Mucosa of gallbladder (tissue), 1 donor: ENCODE data around the gene PLSCR2. TPM values are rescaled to one million over a fixed set of nuclear protein-coding genes. Genes with fewer than 3 reads are reported as not detected.
"Not testable (repeated sequence)": the region's sequence is repeated elsewhere in the genome, so short reads cannot be mapped to it uniquely, and the experiment has no call there.

Experiments used
- DNase-seq: peaks from one replicate; pipeline ENCODE4 v3.0.0-alpha.2; 2020; ENCODE audit warnings: low spot score
- total RNA-seq: library from RNA; stranded (reverse); gene quantifications from one replicate; pipeline ENCODE4 v1.2.1, GENCODE V29; 2021
- donor health status: DM: no; HTN: no; CAD: no.

PLSCR2 gene
- total RNA-seq, 1 donor from 2014 or later = 0.35 TPM

DNA sequence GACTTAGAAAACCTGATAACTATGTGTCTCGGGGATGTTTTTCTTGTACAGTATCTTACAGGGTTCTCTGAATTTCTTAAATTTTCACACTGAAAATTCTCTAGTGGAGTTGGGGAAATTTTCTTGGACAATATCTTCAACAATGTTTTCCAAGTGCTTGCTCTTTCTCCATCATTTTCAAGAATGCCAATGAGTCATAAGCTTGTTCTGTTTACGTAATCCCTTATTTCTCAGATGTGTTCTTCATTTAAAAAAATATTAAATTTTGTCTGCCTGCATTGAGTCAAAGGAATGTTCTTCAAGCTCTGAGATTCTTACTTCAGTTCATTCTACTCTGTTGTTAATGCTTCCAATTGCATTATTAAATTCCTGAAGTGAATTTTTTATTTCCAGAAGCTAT lies 21.9 kb upstream of the PLSCR2 start:
- DNase-seq = no peak

DNA sequence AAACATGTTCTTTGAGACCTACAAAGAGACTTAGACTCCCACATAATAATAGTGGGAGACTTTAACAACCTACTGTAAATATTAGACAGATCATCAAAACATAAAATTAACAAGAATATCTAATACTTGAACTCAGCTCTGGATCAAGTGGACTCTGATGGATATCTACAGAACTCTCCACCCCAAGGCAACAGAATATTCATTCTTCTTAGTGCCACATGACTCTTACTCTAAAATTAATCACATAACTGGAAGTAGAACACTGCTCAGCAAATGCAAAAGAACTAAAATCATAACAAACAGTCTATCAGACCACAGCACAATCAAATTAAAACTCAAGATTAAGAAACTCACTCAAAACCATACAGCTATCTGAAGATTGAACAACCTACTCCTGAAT lies 15.9 kb upstream of the PLSCR2 start:
- DNase-seq = no peak

DNA sequence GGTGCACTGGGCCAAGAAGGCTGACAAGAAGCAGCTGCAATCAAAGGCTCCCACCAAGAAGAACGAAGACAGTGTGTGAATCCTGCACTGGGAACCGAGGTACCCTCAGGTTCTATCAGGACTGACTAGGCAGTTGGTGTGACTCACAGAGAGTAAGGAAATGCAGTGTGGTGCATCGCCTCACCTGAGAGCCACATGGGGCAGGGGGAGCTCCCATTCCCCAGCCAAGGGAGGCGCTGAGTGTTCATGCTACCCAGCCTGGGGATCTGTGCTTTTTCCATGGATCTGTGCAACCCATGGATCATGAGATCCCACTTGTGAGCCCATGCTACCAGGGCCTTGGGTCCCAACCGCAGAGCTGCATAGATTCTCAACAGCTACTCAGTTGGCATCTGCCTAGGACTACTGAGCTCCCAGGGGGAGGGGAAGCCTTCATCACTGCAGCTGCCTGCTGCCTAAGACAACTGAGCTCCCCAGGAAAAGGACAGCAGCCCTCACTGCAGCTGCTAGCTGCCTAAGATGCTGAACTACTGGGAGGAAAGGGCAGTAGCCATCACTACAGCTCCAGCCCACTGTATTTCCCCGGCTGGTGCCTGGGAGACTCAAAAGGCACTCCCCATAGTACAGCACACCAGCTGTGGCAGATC lies 6.9 kb upstream of the PLSCR2 start:
- DNase-seq = no peak

DNA sequence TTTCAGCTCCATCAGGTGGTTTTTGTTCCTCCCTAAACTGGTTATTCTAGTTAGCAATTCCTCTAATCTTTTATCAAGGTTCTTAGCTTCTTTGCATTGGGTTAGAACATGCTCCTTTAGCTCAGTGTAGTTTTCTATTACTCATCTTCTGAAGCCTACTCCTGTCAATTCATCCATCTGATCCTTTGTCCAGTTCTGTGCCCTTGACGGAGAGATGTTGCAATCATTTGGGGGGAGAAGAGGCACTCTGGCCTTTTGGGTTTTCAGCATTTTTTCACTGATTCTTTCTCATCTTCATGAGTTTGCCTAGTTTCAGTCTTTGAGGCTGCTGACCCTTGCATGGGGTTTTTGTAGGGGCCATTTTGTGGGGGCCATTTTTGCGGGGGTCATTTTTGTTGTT lies 5.6 kb upstream of the PLSCR2 start:
- not testable (repeated sequence) for DNase-seq

DNA sequence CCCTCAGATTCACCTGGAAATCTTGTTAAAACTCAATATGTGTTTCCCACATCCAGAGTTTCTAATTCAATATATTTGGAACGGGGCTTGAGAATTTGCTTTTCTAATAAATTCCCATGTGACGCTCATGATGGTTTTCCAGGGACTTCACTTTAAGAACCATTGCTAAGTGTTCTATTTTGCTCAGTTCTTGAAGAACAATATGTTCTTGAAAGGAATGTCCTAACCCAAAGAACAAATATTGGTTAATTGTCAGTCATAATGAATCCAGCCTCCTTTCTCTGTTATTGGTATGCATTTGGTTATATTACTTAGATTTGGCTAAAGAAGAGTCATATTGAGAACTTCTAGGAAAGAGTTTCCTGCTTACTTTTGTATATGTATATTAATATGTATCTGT lies 4.4 kb upstream of the PLSCR2 start:
- DNase-seq = no peak

DNA sequence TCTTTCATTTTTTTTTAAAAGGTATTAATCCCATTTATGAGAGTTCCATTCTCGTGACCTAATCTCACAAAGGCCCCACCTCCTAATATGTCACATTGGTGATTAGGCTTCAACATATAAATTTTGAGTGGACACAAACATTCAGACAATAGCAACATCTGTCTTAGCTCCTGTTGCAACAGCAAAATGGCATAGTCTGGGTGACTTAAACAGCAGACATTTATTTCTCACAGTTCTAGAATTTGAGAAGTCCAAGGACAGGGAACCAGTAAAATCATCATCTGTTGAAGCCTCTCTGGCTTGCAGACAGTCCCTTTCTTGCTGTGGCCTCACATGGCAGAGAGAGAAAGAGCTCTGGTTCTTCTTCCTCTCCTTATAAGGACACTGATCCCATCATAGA lies 3.2 kb upstream of the PLSCR2 start:
- DNase-seq = no peak

DNA sequence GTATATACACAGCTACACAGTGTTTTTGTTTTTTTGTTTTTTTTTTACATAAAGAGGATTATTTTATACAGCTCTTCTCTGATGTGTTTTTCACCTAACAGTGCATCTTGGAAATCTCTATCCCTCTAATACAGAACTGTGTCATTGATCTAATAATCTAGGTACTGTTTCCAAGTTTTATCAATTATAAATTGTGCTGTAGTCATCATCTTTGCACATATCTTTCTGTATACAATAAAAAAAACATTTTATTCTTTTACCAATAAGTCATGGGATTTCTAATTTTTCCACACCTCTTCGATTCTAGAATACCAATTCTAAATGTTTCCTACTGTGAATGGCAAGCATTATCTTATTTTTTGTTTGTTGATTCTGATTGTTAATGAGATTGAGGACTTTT lies 1.7 kb upstream of the PLSCR2 start:
- no peak for DNase-seq

DNA sequence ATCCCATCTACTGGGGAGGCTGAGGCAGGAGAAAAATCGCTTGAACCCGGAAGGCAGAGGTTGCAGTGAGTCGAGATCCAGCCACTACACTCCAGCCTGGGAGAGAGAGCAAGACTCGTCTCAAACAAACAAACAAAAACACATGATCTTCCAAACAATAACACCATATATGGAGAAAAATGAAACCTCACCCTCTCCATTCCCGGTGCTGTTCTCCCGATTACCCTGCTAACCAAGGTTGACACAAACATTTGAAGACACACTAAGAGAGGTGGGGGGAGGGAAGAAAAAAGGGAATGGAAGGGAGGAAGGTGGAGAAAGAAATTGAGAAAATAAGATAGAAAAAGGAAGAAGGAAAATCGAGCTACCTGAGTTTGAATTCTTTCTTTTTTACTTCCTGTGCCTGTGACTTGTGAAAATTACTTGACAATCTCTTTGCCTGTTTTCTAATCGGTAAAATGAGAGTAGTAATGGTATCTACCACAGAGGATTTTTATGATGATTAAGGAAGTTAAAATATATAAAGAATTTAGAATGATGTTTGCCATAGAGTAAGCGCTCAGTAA lies 1.1 kb upstream of the PLSCR2 start:
- DNase-seq = no peak

DNA sequence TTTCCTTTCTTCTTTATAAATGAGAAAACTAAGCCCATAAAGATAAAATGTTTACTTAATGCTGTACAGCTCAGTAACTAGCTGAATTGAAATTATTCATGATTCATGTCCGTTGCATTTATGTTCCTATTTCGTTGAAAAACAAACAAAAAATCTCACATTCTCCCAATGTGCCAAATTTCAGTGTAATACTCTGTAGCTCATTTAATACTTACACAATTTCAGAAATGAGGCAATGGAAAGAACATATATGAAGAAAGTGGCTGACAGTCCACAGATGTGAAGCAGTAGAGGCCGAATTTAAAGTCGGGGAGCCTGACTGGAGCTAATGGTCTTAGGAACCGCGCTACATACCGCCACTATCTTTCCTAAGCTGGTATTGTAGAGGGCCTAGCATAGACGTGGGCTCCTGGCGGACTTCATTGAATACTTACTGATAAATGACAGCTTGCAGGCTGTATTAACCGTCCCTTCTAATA lies 651 bp downstream of the PLSCR2 start:
- DNase-seq = no peak

DNA sequence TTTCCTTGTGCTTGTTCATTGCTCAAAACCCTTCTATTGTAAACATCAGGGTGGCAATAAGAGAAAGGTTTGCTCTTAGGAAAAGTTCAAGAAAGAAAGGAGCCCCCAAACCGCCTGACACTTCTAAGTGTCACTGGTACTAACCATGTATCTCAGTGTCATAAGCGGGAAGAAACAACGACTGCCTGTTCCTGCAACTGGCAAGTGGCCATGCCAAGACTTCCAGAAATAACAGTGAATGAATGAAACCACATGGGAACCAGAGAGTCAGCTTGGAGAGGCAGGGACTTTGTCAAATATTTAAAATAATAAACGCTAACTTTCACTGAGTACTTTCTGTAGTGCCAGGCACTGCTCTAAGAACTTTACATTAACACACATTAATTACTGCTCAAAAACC lies 1.1 kb downstream of the PLSCR2 start:
- DNase-seq = no peak

DNA sequence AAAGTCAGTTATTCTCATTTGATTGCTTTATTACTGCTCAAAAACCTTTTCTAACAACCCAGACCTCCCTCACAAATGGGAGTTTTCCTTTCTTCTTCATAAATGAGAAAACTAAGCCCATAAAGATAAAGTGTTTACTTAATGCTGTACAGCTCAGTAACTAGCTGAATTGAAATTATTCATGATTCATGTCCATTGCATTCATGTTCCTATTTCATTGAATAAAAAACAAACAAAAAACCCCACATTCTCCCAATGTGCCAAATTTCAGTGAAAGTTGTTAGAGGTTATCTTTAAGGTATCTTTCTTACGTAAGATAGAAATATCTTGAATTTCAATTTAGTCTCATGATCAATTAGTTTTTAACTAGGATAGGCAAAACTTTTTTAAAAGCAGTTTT lies 2.8 kb downstream of the PLSCR2 start:
- no peak for DNase-seq

DNA sequence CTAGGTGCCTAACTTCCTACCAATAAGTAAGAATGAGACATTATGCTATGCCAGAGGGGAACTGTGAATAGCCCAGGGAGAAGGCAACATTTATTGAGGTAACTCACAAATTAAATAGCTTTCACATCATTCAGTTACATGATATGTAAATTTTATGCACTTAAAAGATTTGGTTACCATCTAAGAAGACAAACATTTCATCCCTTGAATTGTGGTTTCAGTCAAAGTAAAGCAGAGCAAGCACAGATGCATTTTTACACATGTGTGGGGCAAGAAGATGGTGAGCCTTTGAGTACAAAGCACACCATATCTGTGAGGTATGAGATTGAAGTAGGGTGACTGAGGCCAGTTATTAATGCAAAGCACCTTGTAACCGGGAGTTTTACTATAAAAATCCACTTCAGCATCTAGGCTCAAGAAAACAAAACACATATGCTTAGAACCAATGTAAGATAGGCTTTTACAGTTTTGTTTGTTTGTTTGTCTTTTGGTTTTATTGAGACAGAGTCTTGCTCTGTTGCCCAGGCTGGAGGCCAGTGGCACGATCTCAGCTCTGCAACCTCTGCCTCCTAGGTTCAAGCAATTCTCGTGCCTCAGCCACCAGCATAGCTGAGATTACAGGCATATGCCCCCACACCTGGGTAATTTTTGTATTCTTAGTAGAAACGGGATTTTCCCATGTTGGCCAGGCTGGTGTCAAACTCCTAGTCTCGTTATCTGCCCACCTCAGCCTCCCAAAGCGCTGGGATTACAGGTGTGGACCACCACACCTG lies 3.5 kb downstream of the PLSCR2 start:
- DNase-seq = no peak

DNA sequence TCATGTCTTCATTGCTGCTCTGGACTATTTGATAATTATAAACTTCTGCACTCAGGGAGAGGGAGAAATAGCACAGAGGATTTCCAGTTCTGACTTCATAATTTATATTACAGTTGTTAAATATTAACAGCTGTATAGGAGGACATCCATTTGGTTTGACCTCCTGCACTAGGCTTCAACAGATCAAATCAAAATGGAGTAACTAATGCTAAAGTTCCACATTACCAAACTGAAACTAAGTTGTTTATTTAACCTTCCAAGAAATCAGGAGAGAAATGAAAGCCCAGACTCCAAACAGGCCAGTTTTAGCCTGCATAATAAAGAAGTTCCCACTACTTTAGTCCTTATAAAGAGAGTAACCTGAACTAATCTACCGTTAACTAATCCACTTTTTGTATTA lies 4.6 kb downstream of the PLSCR2 start:
- no peak for DNase-seq

DNA sequence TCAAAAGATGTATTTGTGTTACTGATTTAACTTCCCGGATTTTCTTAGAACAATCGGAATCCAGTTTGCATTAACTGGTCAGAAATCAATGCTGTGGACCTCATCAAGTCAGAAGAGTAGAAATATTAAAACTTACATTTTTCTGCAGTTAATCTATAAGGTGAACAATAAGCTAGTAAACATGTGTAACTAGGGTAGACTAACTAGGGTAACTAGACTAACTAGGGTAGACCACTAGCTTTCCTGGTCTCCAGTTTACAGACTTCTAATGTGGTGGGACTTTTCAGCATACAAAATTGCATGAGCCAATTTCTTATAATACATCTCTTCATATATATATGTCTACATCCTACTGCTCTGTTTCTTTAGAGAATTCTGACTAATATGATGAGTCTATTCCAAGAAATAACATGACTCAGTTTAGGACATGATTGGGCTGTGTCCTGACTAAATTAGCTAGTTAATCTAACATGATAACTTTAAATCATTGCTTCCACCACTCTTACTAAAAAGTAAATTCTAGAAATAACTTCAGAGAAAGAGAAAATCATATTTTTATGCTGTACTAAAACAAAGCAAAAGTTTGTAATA lies 5.3 kb downstream of the PLSCR2 start:
- DNase-seq = no peak

DNA sequence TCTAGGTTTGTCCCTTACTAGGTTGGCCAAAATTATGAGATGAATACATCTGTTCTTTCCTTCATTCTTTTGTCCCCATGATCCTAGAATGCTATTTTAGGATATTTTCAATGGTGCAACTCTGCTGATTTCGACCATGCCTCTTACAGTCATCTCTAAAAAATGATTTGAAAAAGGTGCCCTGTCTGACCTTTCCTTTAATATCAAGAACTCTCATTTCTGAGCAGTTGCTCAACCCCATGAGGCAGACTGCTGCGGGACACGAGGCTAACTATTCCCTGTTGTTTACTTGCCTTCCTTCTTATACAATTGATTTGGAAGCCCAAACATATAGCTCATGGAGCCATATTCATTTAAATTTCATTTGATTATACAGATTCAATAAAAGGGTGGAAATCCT lies 14.6 kb downstream of the PLSCR2 start:
- no peak for DNase-seq

DNA sequence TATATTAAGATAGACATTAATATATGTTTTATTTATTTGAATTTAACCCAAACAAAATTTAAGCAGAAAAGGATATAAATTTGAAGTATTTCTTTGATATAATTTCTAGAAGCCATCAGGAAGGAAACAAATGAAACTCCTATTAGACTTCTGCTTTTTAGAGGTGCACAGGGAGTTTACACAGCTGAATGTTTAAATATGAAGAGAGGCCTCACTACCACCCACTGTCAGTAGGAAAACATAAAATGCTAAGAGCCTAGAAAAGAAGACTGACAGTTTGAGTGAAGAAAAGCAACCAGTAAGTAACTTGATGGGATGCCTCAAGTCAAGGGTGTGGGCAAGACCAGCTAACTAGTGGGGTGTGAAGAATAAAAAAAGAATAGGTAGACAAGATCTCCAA lies 19.7 kb downstream of the PLSCR2 start:
- DNase-seq = no peak

DNA sequence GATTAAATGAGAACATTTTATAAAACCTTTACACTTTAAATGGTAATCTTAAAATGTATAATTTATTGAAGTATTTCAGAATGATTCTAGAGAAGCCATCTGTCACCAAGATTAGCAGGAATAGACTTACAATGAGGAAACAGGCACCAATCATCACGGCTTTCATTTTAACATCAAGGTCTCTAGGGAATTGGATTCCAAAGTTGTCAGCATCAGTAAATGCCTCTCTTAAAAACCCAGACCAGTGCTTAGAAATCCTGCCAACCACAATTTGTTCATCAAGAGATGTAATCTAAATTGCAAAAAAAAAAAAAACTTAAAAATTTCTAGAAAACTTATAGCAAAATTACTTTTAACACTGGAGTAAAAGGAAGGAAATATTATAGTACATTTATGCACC lies 20.3 kb downstream of the PLSCR2 start:
- no peak for DNase-seq

DNA sequence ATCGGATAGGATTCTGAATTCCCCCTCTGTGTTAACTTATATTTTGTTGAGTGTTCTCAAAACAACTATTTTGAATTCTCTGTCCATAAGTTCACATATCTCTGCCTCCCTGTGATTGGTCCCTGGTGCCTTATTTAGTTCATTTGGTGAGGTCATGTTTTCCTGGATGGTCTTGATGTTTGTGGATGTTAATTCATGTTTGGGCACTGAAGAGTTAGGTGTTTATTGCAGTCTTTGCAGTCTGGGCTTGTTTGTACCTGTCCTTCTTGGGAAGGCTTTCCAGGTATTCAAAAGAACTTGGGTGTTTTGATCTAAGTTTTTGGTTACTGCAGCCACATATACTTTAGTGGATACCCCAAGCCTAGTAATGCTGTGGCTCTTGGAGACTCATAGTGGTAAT lies 23.3 kb downstream of the PLSCR2 start:
- no peak for DNase-seq

DNA sequence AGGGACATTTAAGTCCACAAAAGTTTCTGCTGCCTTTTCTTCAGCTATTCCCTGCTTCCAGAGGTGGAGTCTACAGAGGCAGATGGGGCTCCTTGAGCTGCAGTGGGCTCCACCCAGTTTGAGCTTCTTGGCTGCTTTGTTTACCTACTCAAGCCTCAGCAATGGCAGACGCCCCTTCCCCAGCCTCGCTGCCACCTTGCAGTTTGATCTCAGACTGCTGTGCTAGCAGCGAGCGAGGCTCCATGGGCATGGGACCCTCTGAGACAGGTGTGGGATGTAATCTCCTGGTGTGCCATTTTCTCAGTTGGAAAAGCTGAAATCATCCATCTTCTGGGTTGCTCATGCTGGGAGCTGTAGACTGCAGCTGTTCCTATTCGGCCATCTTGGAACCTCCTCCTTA lies 29.1 kb downstream of the PLSCR2 start:
- DNase-seq = not testable (repeated sequence)

DNA sequence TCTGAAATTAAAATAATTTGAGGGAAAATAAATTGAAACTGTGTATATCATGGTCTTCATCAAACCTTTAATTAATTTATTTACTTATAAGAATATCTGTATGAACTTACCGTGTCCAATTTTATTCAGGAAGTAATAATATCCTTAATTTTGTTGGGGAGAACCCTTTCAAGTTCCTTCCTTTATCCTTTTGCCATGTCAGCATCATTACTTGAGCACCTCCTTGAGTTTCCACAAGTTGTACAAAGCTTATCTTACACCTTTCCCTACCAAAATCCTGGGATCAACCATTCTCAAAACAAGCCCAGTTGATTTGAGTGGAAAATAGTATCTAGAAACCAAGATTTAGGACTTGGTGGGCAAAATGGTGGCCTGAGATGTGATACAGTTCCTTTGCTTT lies 37.3 kb downstream of the PLSCR2 start:
- no peak for DNase-seq

DNA sequence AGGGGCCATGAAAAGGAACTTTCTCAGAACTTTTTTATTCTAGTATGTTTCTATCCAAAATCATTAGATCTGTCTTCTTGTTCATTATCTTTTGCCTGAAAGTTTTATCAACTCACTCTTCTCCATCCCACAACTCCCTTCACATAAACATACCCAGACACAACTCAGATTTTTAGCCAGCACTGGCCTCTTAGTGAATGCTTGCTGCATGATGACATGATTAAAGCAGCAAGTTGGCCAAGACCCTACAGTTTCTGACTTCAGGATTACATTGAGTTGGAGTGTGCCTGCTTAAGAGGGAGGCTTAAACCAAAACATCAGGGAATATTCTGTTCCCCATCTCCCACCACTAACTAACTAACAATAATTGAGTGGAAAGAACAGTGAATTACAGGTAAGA lies 38.1 kb downstream of the PLSCR2 start:
- DNase-seq = no peak

DNA sequence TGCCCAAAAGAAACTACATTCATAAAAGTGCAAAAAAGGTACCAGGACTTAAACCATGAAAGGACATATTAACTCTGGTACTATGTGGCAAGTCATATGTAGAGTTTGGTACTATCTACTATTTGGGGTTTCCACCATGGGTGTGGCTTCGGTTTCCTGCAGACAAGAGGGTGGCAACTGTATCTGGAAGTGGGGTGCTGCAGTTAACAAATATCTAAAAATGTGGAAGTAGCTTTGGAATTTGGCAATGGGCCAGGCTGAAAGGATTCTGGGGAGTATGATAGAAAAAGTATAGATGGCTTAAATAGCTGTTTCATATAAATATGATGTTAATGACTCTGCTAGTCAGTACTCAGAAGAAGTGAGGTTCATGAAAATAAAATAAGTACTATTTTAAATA lies 44.0 kb downstream of the PLSCR2 start:
- no peak for DNase-seq
